ENCODE results near the gene PFKFB1.
A peak's percentile ranks its signal among the peaks of the same experiment; 100 is the strongest.

Gene PFKFB1

DNA sequence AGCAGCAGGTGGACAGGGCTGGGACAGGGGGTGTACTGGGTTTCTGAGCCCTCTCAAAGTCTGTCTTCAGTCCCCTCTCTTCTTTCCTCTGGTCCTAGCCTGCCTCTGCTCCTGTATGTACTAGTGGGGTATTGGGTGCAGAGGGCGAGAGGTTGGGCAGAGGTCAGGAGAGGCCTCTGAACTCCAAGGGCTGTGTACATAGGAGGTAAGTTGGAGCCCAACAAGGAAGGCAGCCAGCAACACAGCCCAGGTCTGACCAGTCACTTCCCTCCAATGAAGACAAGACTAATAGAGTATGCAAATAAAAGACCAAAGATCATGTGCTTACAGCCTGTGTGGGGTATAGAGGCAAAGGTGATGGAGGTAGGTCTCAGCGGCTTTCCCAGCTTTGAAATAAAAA is at the start of gene PFKFB1:
Gene PFKFB1 (minus strand): TSS at position 90 of the 400 bp plus-strand sequence. CDS start 181 bp downstream, outside the sequence.
- no peak for DNase-seq (ENCODE audit: low spot score)

- DNase-seq (ENCODE audit: low spot score), result no peak
Observed at GRCh38 chrX:55041514-55041913, 47.5 kb upstream of the PFKFB1 start.

GRCh38 chrX:55039471-55039870 is 45.5 kb upstream of the PFKFB1 start:
- no peak for DNase-seq (ENCODE audit: low spot score)

GRCh38 chrX:55033429-55033828 is 39.4 kb upstream of the PFKFB1 start:
- no peak for DNase-seq (ENCODE audit: low spot score)

GRCh38 chrX:55030271-55031205 is 36.5 kb upstream of the PFKFB1 start, which contains the start of gene ALAS2:
ALAS2 (minus strand) TSS chrX:55030977; CDS start chrX:55026000, 4,977 bp downstream.
- no peak for DNase-seq (ENCODE audit: low spot score)

GRCh38 chrX:55029291-55029690 is 35.3 kb upstream of the PFKFB1 start:
- no peak for DNase-seq (ENCODE audit: low spot score)

DNA sequence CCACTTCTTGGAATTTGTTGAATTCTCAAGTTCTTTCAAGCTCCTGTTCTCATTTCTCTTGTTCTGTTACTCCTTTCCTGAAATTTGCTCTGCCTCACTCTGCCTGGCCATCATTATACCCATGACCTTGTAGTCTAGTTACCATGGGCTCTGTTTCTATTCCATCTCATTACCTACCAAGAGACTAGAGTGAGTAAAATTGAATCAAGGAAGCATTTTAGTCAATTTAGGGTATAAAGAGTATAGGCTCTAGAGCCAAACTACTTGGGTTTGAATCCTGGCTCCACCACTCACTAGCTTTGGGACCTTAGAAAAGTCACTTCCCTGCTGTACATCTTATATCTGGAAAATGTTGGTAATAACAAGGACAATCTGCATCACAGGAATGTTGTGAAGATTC is 34.6 kb upstream of the PFKFB1 start:
- no peak for DNase-seq (ENCODE audit: low spot score)

DNA sequence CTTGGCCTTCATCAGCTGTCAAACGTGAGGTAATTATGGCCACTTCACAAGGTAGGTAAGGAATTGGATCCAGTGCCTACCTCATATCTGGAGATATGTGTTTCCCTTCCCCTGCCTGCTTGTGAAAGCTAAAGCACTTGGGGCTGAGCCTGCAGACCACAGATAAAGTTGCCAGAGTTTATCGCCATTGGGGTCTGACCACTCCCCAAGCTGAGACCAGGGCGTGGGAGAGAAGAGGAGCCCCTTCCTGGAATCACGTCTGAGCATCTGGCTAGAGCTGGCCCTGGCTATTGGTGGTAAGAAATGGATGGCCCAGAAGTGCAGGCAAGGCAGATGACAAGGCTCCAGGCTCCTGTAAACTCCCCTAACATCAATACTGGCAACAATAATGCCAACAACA is 34.1 kb upstream of the PFKFB1 start:
- no peak for DNase-seq (ENCODE audit: low spot score)

GRCh38 chrX:55026840-55027239 is 32.9 kb upstream of the PFKFB1 start:
- DNase-seq (ENCODE audit: low spot score), result no peak

DNA sequence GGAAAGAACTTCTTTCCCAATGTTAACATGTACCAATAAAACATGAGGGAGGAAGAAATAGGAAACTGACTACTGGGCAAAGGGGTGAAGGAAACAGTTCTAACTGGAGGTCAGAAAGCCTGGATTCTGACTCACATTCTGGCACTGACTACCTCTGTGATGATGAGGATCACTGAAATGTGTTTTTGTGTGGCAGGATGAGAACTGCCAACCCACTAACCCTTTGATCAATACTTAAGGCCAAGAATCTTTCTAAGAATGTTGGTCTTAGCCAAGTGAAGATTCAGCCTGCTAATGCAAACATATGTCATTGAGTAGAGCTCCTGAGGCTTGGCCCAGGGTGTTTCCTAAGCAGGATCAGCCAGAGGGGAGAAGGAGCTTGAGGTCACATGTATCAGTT is 32.2 kb upstream of the PFKFB1 start:
- DNase-seq (ENCODE audit: low spot score), result no peak

- no peak for DNase-seq (ENCODE audit: low spot score)
Observed at GRCh38 chrX:55014897-55015299, 20.9 kb upstream of the PFKFB1 start.

DNA sequence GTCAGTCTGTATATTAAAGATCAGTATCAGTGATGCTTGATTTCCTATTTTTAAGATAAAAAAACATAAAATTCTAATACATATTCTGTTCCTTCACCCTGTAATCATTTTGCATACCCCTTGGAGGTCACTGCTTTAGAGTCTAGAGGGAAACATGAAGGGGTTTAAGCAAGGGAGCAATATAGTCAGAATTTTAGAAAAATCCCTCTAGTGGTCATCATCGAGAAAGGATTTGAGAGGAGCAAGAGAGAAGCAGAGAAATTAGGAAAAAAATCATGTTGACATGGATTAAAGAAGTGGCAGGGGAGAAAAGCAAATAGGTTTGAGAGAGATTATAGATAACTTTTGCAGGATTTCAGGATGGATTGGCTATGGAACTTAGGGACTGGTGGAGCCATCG is 17.3 kb upstream of the PFKFB1 start:
- DNase-seq (ENCODE audit: low spot score), result peak; percentile 44

DNA sequence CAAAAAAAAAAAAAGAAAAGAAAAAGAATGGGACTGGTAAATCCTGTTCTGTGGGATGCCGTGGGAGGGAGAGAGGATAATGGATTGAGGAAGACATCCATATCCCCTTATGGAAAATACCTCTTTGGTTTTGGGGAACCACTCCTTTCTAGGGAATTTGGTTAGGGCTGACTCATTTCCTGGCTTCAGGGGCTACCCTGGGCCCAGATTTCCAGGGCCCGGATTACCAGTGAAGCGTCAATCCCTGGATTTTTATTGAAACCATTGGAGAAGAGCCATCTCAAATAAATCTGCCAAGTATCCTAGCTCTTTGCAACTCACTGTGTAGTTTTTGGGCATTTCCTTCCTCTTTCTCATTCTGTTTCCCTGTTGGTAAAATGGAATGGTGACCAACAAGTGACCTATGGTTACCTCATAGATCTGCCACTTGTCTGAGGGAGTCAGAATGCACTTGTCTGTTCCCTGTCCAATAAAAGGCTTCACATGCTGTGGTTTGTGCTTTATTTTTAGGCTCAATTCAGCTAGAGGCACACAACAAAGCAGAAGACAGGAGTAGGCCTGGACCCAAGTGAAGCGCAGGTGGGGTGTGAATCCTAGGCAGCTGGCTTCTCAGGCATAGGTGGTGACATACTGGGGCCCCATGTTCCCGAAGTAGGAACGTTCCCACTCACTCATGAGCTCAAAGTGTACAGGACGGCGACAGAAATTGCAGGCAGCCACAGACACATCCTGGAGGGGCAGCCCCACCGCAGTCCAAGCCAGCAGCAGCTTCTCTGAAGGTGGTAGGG is 14.8 kb upstream of the PFKFB1 start:
- DNase-seq (ENCODE audit: low spot score), result no peak

- peak; percentile 14 for DNase-seq (ENCODE audit: low spot score)
Observed at GRCh38 chrX:55007656-55008055, 13.7 kb upstream of the PFKFB1 start.

GRCh38 chrX:55006827-55007621 is 13.0 kb upstream of the PFKFB1 start:
- DNase-seq (ENCODE audit: low spot score), result no peak

GRCh38 chrX:55005256-55005655 is 11.3 kb upstream of the PFKFB1 start:
- no peak for DNase-seq (ENCODE audit: low spot score)

- DNase-seq (ENCODE audit: low spot score), result no peak
Observed at GRCh38 chrX:55004231-55004630, 10.2 kb upstream of the PFKFB1 start.

DNA sequence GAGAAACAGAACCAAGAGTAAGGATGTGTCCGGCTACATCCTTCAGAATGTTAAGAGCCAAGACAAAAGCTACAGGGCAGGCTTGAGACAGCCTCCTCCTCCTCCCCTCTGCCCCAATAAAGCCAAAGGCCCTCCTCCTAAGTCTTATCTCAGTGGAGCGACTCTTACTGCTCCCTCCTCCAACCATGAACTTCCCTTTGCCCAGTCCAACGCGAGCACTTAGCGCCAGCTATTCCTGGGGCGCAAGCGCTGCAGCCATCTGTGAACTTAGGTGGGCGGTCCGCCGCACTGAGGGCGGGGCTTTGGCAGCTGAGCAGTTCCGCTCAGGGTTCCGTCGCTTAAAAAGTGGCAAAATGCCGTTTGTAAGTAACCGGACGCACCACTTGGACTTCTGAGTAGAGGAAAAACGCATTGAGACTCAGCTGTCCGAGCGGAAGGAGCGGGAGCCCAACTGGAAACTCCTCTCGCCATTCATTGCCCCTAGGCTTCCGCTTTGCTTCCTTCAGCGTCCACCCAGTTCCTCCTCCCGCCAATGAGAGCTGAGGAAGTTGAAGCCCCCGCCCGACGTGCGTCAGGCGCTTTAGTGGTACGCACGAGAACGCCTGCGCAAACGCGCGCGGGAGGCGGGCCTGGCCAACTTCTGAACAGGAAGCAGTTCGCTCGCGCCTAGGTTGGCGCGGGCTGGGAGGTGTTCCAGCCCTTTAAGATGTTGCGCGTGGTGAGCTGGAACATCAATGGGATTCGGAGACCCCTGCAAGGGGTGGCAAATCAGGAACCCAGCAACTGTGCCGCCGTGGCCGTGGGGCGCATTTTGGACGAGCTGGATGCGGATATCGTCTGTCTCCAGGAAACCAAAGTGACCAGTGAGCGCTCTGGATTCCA is 6.0 kb upstream of the PFKFB1 start, which contains the start of gene APEX2:
Gene APEX2 (plus strand): TSS at position 647 of the 882 bp plus-strand sequence. CDS start 60 bp downstream, at position 707.
- DNase-seq (ENCODE audit: low spot score), result peak; percentile 92

DNA sequence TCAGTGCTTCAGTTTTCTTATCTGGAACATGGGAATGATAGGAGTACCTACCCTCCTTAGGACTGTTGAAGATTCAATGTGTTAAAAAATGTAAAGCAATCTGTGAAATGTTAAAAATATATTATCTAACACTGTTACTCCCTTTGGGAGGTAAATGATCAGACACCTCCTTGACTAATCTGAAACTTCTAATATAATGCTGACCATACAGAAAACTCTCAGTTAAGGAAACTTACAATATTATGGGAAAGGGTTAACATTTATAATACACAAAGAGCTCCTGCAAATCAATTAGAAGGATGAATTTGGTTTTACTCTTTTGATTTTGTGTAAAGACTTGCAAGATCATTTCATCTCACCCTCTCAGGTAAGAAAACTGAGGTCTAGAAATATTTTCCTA is 1.6 kb upstream of the PFKFB1 start:
- no peak for DNase-seq (ENCODE audit: low spot score)

DNA sequence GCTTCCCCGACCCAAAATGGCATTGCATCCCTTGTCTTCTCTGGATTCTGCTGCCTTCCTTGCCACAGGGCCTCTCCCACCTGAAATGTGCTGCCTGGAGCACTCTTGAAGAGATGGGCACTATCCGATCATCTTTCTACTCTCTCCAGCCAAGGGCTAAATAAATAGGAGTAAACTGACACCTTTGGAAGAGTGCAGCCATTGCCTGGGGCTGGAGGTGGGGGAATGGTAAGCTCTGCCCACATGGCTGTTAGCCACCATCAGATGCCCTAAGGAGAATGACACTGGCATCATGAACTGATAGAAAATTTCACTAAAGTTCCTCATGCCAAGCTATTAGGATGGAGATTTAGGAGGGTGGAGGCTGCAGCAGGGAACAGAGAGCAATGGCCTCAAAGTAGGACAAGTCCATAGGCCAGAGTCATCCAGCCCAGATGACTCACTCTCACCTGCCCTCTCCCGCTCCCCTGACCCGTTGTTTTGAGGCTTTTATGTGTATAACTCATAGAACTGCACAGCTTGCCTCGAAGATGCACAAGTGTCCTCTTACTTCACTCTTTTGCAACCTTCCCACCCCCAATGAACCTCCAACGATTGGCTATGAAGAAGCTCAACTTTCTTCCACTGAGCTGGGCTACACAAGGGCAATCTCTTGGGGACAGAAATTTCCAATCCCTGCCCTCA is 822 bp upstream of the PFKFB1 start:
- DNase-seq (ENCODE audit: low spot score), result no peak
